ENCODE measurements around the gene CACNG4.

DNA sequence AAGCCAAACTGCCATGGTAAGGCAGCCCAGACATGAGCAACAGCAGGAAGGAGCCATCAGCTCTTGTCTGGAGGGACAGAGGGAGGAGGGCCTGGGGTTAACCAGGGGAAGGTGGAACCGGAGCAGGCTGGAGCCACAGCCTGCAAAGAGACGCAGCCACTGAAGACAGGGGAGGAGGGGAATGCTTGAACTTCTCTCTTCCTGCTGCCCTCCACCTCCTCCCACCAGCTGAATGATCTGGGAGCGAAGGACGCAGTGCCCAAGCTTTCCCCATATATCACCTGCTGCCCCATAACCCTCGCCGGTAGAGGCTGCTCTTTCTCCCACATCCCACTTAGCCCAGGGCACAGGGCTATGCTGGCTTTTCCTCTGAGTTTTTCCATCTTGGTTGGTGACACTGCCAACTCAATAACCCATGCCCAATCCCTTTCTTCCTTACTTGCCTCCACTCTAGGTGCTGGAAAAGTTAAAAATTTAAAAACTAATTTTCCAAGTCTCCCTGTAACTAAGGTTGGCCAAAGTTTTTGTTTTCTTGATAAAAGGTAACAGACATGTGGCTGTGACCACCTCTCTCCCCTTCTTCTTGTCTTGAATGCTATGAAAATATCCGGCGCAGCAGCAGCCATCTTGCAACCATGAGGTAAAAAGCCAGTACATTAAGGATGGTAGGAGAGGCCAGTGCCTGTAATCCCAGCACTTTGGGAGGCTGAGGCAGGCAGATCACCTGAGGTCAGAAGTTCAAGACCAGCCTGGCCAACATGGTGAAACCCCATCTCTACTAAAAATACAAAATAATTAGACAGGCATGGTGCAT, 21.8 kb upstream of the CACNG4 start:
- TF ChIP-seq CTCF (IDR thresholded peaks at IDR 0.05 in 4 of 5, conservative IDR thresholded peaks at IDR 0.05 in 1 of 5), result no peak
- TF ChIP-seq POLR2A (IDR thresholded peaks at IDR 0.05), result no peak
